Smooth muscle cell (in vitro differentiated cells): ENCODE measurements around the gene SPIN4. TPM values are rescaled to one million over a fixed set of nuclear protein-coding genes. Genes with fewer than 3 reads are reported as not detected.
A peak's percentile ranks its signal among the peaks of the same experiment; 100 is the strongest.

Experiments
- DNase-seq: peaks from one replicate; lab custom pipeline; 2025; ENCODE audit not compliant: unreplicated experiment; lab: John Stamatoyannopoulos, UW
- H2AFZ ChIP-seq: fragments of 200-600 bp; sonication (generic); 2 replicates; pipeline ENCODE4 v1.6.0; 2016; ENCODE audit warnings: antibody characterized with exemption, low read depth, mild to moderate bottlenecking
- H3F3A ChIP-seq: fragments of 200-600 bp; sonication (generic); 2 replicates; pipeline ENCODE4 v1.6.0; 2017; ENCODE audit warnings: antibody characterized with exemption, low read depth
- H3K27ac ChIP-seq: fragments of 200-600 bp; sonication (generic); 2 replicates; pipeline ENCODE4 v1.5.1; 2016; ENCODE audit warnings: low read depth, mild to moderate bottlenecking
- H3K27me3 ChIP-seq: fragments of 200-600 bp; sonication (generic); 2 replicates; pipeline ENCODE4 v1.6.1; 2016; ENCODE audit warnings: low read depth, mild to moderate bottlenecking
- H3K36me3 ChIP-seq: fragments of 200-600 bp; sonication (generic); 2 replicates; pipeline ENCODE4 v1.5.1; 2016; ENCODE audit warnings: low read depth
- H3K4me1 ChIP-seq: fragments of 200-600 bp; sonication (generic); 2 replicates; pipeline ENCODE4 v1.5.1; 2016; ENCODE audit warnings: low read depth
- H3K4me2 ChIP-seq: fragments of 200-600 bp; sonication (generic); 2 replicates; pipeline ENCODE4 v1.6.0; 2016; ENCODE audit warnings: mild to moderate bottlenecking
- H3K4me3 ChIP-seq: fragments of 200-600 bp; sonication (generic); 2 replicates; pipeline ENCODE4 v1.5.1; 2016; ENCODE audit warnings: mild to moderate bottlenecking
- H3K79me2 ChIP-seq: fragments of 200-600 bp; sonication (generic); 2 replicates; pipeline ENCODE4 v1.6.0; 2016; ENCODE audit warnings: low read depth, mild to moderate bottlenecking
- H3K9ac ChIP-seq: fragments of 200-600 bp; sonication (generic); 2 replicates; pipeline ENCODE4 v1.6.0; 2016; ENCODE audit warnings: low read depth
- H3K9me3 ChIP-seq: fragments of 200-600 bp; sonication (generic); replicated peaks from 2 replicates; pipeline ENCODE4 v1.5.1; 2016; ENCODE audit warnings: low read depth
- H4K20me1 ChIP-seq: fragments of 200-600 bp; sonication (generic); 2 replicates; pipeline ENCODE4 v1.6.0; 2016; ENCODE audit warnings: low read depth
- WGBS: methylation state at CpG from one replicate; pipeline ENCODE4 v1.1.7; 2016; ENCODE audit warnings: low lambda C conversion rate; 5-methylcytosine and 5-hydroxymethylcytosine counted together
- polyA plus RNA-seq: library from polyadenylated mRNA; unstranded; fragments of >200 nt; fragmentation: Nextera tagmentation; extraction: Ambion mirVana; gene quantifications from 2 replicates; pipeline ENCODE4 v1.2.1, GENCODE V29; 2016
- total RNA-seq: library from RNA; depleted of rRNA; stranded (reverse); fragments of >200 nt; gene quantifications from 2 replicates; pipeline ENCODE4 v1.2.3, GENCODE V29; 2014
- TF ChIP-seq, protein P1 (sequence below): fragments of 200-600 bp; sonication (generic); IDR thresholded peaks from 2 replicates; pipeline ENCODE4 v1.5.1; 2017; ENCODE audit warnings: borderline replicate concordance, mild to moderate bottlenecking, antibody characterized with exemption; ENCODE audit not compliant: insufficient read depth, poor library complexity, severe bottlenecking

Gene SPIN4
- total and polyA plus RNA-seq, 2 experiments from 2014 or later, result 6.0 to 6.8 TPM

DNA sequence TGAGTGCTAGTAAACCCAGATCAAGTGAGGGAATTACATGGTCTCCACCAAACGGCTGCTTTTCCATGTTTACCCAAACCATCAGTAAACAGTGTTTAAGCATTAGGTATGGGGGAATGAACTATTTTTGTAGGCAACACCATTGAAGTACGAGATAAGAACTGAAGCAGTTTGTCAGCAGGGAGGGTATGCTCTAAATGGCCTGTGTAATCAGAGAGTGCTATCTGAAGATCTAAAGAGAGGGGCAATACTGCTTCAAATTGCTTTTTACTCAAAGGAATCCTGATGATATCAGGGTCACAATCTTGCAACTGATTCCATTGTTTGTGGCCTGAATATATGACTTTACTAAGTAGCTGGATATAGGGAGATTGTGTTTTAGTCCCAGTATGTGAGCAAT is 10.4 kb upstream of the SPIN4 start:
- Histone ChIP-seq H2AFZ (no peak overlapping the region), H3K27ac (no peak overlapping the region), H3K27me3 (no peaks in the 10 kb centered on the region), H4K20me1 (no peaks in the 10 kb centered on the region), H3K4me3 (no peak overlapping the region), H3K9me3 (peaks cover 16% of the 10 kb centered on the region), H3K79me2 (no peaks in the 10 kb centered on the region), H3K9ac (no peak overlapping the region), H3K4me2 (no peak overlapping the region), H3K36me3 (no peaks in the 10 kb centered on the region), H3F3A (no peaks in the 10 kb centered on the region), H3K4me1 (no peaks in the 10 kb centered on the region)
- DNase-seq, result no peak
- TF ChIP-seq, protein P1, sequence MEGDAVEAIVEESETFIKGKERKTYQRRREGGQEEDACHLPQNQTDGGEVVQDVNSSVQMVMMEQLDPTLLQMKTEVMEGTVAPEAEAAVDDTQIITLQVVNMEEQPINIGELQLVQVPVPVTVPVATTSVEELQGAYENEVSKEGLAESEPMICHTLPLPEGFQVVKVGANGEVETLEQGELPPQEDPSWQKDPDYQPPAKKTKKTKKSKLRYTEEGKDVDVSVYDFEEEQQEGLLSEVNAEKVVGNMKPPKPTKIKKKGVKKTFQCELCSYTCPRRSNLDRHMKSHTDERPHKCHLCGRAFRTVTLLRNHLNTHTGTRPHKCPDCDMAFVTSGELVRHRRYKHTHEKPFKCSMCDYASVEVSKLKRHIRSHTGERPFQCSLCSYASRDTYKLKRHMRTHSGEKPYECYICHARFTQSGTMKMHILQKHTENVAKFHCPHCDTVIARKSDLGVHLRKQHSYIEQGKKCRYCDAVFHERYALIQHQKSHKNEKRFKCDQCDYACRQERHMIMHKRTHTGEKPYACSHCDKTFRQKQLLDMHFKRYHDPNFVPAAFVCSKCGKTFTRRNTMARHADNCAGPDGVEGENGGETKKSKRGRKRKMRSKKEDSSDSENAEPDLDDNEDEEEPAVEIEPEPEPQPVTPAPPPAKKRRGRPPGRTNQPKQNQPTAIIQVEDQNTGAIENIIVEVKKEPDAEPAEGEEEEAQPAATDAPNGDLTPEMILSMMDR, result no peak
- WGBS, result 40% methylated on average over 2 of the region's 2 CpGs

DNA sequence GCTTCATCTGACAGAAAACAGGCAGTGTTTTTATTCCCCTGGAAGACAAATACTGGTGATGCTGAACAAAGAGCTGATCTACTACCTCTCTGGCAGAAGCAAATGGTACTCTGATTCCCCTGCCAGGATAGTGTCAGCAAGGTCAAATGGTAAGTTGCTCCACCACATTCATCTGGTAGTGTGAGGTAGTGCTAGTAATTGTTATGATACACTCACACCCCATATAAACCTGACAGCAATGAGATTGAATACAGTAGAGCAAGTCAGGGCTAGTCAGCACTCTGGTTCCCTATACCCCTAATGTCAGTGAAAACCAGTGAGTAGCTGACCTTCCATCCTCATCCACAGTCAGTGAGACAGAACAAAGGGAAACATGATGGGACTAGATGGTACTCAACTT is 3.4 kb upstream of the SPIN4 start:
- no peak overlapping the region for H2AFZ ChIP-seq
- H3K27me3 ChIP-seq, result no peaks in the 10 kb centered on the region
- H3K4me1 ChIP-seq, result no peaks in the 10 kb centered on the region
- DNase-seq, result no peak
- H3K36me3 ChIP-seq, result no peaks in the 10 kb centered on the region
- H3K9me3 ChIP-seq, result no peaks in the 10 kb centered on the region
- H3K9ac ChIP-seq, result no peak overlapping the region
- H3F3A ChIP-seq, result no peaks in the 10 kb centered on the region
- H3K27ac ChIP-seq, result no peak overlapping the region
- no peaks in the 10 kb centered on the region for H4K20me1 ChIP-seq
- TF ChIP-seq, protein P1, result no peak
- H3K4me2 ChIP-seq, result no peak overlapping the region
- no peak overlapping the region for H3K4me3 ChIP-seq
- peaks cover 11% of the 10 kb centered on the region for H3K79me2 ChIP-seq

DNA sequence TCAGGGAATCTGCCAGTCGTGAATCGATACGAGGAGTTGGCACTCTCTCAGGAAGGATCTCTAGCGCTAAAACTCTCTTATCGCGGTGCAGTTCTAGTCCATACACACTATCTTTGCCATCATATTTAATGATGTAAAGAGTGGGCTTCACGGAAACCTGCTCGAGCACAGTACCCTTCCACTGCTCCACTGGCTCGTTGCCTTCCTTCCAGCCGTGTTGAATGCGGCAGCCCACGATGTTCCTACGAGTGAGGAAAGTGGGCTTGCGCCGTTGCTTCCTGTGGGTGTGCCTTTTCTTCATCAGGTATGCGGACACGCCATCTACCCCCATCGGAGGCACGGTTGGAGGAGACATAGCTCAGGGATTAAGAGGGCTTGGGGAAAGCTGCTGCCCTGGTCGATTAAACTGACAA is 661 bp downstream of the SPIN4 start:
- TF ChIP-seq, protein P1, result no peak
- H3F3A ChIP-seq, result no peaks in the 10 kb centered on the region
- H3K27ac ChIP-seq, result peak overlapping the region; percentile 48
- H3K27me3 ChIP-seq, result no peaks in the 10 kb centered on the region
- peaks cover 18% of the 10 kb centered on the region for H3K4me1 ChIP-seq
- H3K79me2 ChIP-seq, result peaks cover 29% of the 10 kb centered on the region
- no peaks in the 10 kb centered on the region for H4K20me1 ChIP-seq
- no peaks in the 10 kb centered on the region for H3K9me3 ChIP-seq
- peak overlapping the region; percentile 61 for H2AFZ ChIP-seq
- H3K36me3 ChIP-seq, result no peaks in the 10 kb centered on the region
- no peak overlapping the region for H3K9ac ChIP-seq
- peak overlapping the region; percentile 86 for H3K4me2 ChIP-seq
- DNase-seq, result no peak
- peak overlapping the region; percentile 64 for H3K4me3 ChIP-seq
- WGBS, result 31% methylated on average over 20 of the region's 20 CpGs

DNA sequence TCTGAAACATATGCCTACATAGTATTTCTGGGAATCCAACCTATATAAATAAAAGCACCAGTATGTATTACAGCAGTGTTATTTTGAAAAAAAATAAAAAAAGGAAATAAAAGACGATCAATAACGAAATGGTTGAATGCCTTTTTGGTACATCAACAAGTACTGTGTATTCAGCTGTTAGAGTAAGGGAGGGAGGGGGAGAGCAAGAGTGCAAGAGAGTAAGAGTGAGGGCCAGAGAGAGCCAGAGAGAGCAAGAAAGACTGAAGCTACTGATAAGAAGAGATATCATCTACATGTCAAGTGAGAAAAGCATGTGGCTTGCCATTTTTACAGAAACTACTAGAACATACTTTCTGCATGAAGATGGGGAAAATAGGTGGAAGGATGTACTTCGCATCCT is 1.8 kb downstream of the SPIN4 start:
- peak overlapping the region; percentile 64 for H3K4me3 ChIP-seq
- H3K9ac ChIP-seq, result no peak overlapping the region
- peak overlapping the region; percentile 86 for H3K4me2 ChIP-seq

More for the DNA sequence above, 1.8 kb downstream of the SPIN4 start:
- no peaks in the 10 kb centered on the region for H3F3A ChIP-seq
- H3K36me3 ChIP-seq, result no peaks in the 10 kb centered on the region
- no peaks in the 10 kb centered on the region for H3K27me3 ChIP-seq
- WGBS, result 52% methylated on average over 3 of the region's 3 CpGs
- no peaks in the 10 kb centered on the region for H4K20me1 ChIP-seq
- no peak overlapping the region for H3K27ac ChIP-seq
- no peak for DNase-seq
- peaks cover 18% of the 10 kb centered on the region for H3K4me1 ChIP-seq
- TF ChIP-seq, protein P1, result no peak
- H3K9me3 ChIP-seq, result no peaks in the 10 kb centered on the region
- peaks cover 29% of the 10 kb centered on the region for H3K79me2 ChIP-seq
- H2AFZ ChIP-seq, result no peak overlapping the region
